Heart left ventricle (tissue), 16 donors: ENCODE data around the gene YBX2. TPM values are rescaled to one million over a fixed set of nuclear protein-coding genes. Genes with fewer than 3 reads are reported as not detected.

ENCODE experiments used
- ATAC-seq, 4 donors: fragments of 200-7000 bp; cut with Tn5 transposase; one replicate each; pipeline ENCODE4 v1.9.1; 2020 to 2022; ENCODE audit warnings: moderate library complexity in 4 of 4, mild to moderate bottlenecking in 3 of 4, moderate number of reproducible peaks in 1 of 4
- DNase-seq, 5 donors: peaks; one replicate each; pipeline ENCODE4 v3.0.0-alpha.2; 2020
- H3K27ac ChIP-seq, 12 donors: fragments of 200-600 bp; sonication (generic) in 4 of 12; one replicate each; pipeline versions ENCODE4 v1.5.0 to v1.8.0; 2016 to 2022; ENCODE audit warnings: mild to moderate bottlenecking in 2 of 12
- H3K27me3 ChIP-seq, 9 donors: fragments of 200-600 bp; sonication (generic) in 2 of 9; one replicate each; pipeline versions ENCODE4 v1.5.1 to v1.8.0; 2016 to 2022; ENCODE audit warnings: mild to moderate bottlenecking in 3 of 9
- H3K36me3 ChIP-seq, 9 donors: fragments of 200-600 bp; sonication (generic) in 2 of 9; one replicate each; pipeline versions ENCODE4 v1.5.0 to v1.8.0; 2018 to 2022; ENCODE audit warnings: mild to moderate bottlenecking in 2 of 9
- H3K4me1 ChIP-seq, 12 donors: fragments of 200-600 bp; sonication (generic) in 4 of 12; one replicate each; pipeline versions ENCODE4 v1.5.0 to v1.8.0; 2016 to 2022; ENCODE audit warnings: mild to moderate bottlenecking in 3 of 12
- H3K4me3 ChIP-seq, 12 donors: fragments of 200-600 bp; sonication (generic) in 4 of 12; one replicate each; pipeline versions ENCODE4 v1.5.0 to v1.8.0; 2017 to 2022; ENCODE audit warnings: mild to moderate bottlenecking in 9 of 12, moderate library complexity in 4 of 12
- H3K9me3 ChIP-seq, 12 donors: fragments of 200-600 bp; sonication (generic) in 4 of 12; one replicate each; pipeline versions ENCODE4 v1.5.0 to v1.8.0; 2016 to 2022; ENCODE audit warnings: mild to moderate bottlenecking in 1 of 12
- CTCF ChIP-seq, 12 donors: fragments of 200-600 bp; sonication (generic) in 4 of 12; IDR thresholded peaks; one replicate each; pipeline versions ENCODE4 v1.5.0 to v1.8.0; 2018 to 2022; ENCODE audit warnings: antibody characterized with exemption in 12 of 12, mild to moderate bottlenecking in 5 of 12
- POLR2A ChIP-seq, 2 donors: fragments of 450-650 bp; IDR thresholded peaks; one replicate each; pipeline ENCODE4 v1.6.1; 2017; ENCODE audit warnings: antibody characterized with exemption in 2 of 2, mild to moderate bottlenecking in 2 of 2, moderate library complexity in 2 of 2
- WGBS, 4 donors: extraction: QIAGEN DNeasy Blood & Tissue Kit in 2 of 4; methylation state at CpG; one replicate each; pipeline versions ENCODE4 v1.1.5 to v1.1.7; 2013 to 2018; 5-methylcytosine and 5-hydroxymethylcytosine counted together
- intact Hi-C, 10 donors: fragments of 100-400 bp; cut with DNase I; formaldehyde crosslinking; loops; one replicate each; pipeline versions ENCODE4 v1.11.1 to v1.14.2; 2022
- polyA plus RNA-seq, 2 donors: library from polyadenylated mRNA; stranded (reverse); fragments of 200-250 nt; gene quantifications; one replicate each; pipeline ENCODE4 v1.2.3, GENCODE V29; 2013
- total RNA-seq, 9 donors: library from RNA; depleted of rRNA in 2 of 9; stranded (reverse); fragments of >200 nt in 2 of 9; fragmentation: NEBNext Ultra II Directional in 3 of 9; extraction: Animal tissue kit (Norgen Biotek cat#: 25700) in 3 of 9; gene quantifications; one replicate each; pipeline versions ENCODE4 v1.1.0 to v1.2.4, GENCODE V29; 2016 to 2023
- donor health status: ischemic (EF 13 %, LVEDD 7.1; RV severe dilation, severe dysfunction).
- donor health status: healthy with polysubstance abuse.
- donor health status: DM: no; HTN: yes; CAD: no.
- donor health status: DM: no; HTN: no; CAD: no.
- donor health status: ischemic (EF 25% LVEDD 6.9; RV normal size, moderate dysfunction).
- donor health status: ischemic (EF 25% LVEDD 5.7; RV mildly dilated, moderate dysfunction).
- donor health status: healthy.
- donor health status: DM: yes; HTN: yes; CAD: no.
- donor health status: ischemic (EF 35%, LVEDD 5.7; RV mildly dilated, moderate dysfunction).
- donor health status: nonischemic (EF 11% LVEDD 7.7; RV severe dilation, severe dysfunction).
- donor health status: DM: yes; HTN: yes; CAD: no.
- donor health status: PGD.
- donor health status: ischemic (EF 29% LVEDD 5.4; RV normal size, mild dysfunction).
- donor health status: nonischemic (EF 23%, LVEDD 6.1; RV moderate dilation, normal function).

Gene YBX2
- total and polyA plus RNA-seq, 11 donors = 0.32 to 2.0 (median 0.56) TPM

- Histone ChIP-seq H3K27me3 (no peaks in the 10 kb centered on the region), H3K4me1 (peaks cover 8 to 29% (median 23%) of the 10 kb centered on the region in 12 donors), H3K27ac (no peak overlapping the region), H3K36me3 (peaks cover 0 to 62% (median 54%) of the 10 kb centered on the region in 9 donors), H3K9me3 (no peaks in the 10 kb centered on the region), H3K4me3 (no peak overlapping the region)
- intact Hi-C loops = loop anchor here in 2 of 10 donors (5.0 to 10.0 kb wide), 2 partner anchors 53 to 320 kb away; partner anchors contain the start of genes CD68 (in 1 of the 2) and EIF5A (in 1 of the 2)
- DNase-seq = no peak
- ATAC-seq = no peak
- TF ChIP-seq CTCF (IDR thresholded peaks at IDR 0.05) = no peak
- TF ChIP-seq POLR2A (IDR thresholded peaks at IDR 0.05) = no peak
- WGBS, 4 donors = 87 to 94% (median 89%) methylated on average over 4 of the region's 4 CpGs
Measured at GRCh38 chr17:7254511-7254910, 39.9 kb downstream of the YBX2 start.

DNA sequence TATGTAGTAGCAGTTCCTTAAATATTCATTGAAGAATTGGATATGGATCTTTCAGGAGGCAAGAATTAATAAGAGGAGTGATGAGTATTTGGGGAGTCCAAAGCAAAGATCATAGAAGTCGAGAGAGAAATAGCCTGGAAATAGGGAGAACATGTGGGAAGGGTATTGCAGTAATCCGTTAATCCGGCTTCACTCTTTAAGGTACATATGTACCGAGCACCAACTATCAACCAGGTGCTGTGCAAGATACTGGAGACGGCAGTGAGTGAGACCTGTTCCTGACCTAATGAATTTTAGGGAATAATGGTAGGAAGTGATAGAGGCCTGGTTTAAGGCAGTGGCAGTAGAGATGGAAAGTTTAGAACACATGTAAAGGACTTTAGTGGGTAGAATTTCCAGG is 41.4 kb downstream of the YBX2 start:
- 73 to 79% (median 75%) methylated on average over 5 of the region's 5 CpGs for WGBS, 4 donors
- Histone ChIP-seq H3K27me3 (no peaks in the 10 kb centered on the region), H3K27ac (peak overlapping the region; percentile 96 to 100 (median 99)), H3K36me3 (peaks cover 0 to 48% (median 41%) of the 10 kb centered on the region in 9 donors), H3K9me3 (no peaks in the 10 kb centered on the region), H3K4me3 (peak overlapping the region; percentile 57 to 100 (median 94)), H3K4me1 (peaks cover 8 to 42% (median 37%) of the 10 kb centered on the region in 12 donors)
- DNase-seq (no peak), ATAC-seq (no peak)
- intact Hi-C loops = loop anchor here in 4 of 10 donors (2.0 to 10.0 kb wide), 3 partner anchors 54 to 322 kb away; partner anchors contain the start of genes EIF5A (in 3 of the 4) and CD68 (in 1 of the 4)
- TF ChIP-seq POLR2A (IDR thresholded peaks at IDR 0.05) (no peak), CTCF (IDR thresholded peaks at IDR 0.05) (no peak)

GRCh38 chr17:7252176-7253043 is 42.0 kb downstream of the YBX2 start, which contains the start of gene ELP5:
ELP5 (plus strand) TSS chr17:7252215; CDS start chr17:7252551, 336 bp downstream.
- peak; percentile 72 to 86 (median 82) for ATAC-seq
- H3K27me3 ChIP-seq = no peaks in the 10 kb centered on the region
- peak; percentile 95 to 98 (median 96) for DNase-seq
- intact Hi-C loops = loop anchor here in 5 of 10 donors (1.0 to 10.0 kb wide), 5 partner anchors 13 to 322 kb away; partner anchors contain the start of genes EIF5A (in 3 of the 5), CD68 (in 1 of the 5), PHF23 (in 1 of the 5) and SLC2A4 (in 1 of the 5)
- H3K27ac ChIP-seq = peak within 1 kb of the TSS; percentile 96 to 100 (median 99)
- 1 to 2% (median 1%) methylated on average over 47 to 55 of the region's 55 CpGs for WGBS, 4 donors
- peaks cover 8 to 46% (median 37%) of the 10 kb centered on the region in 12 donors for H3K4me1 ChIP-seq
- H3K36me3 ChIP-seq = peaks cover 0 to 41% (median 34%) of the 10 kb centered on the region in 9 donors
- H3K9me3 ChIP-seq = no peaks in the 10 kb centered on the region
- H3K4me3 ChIP-seq = peak within 1 kb of the TSS; percentile 57 to 100 (median 94)
- TF ChIP-seq POLR2A (IDR thresholded peaks at IDR 0.05) = peak in 1 of 2 donors; percentile 42
- peak in 8 of 12 donors; percentile 26 to 58 (median 40) for TF ChIP-seq CTCF (IDR thresholded peaks at IDR 0.05)
